H1 (cell line): ENCODE measurements around the gene MAPK8. TPM values are rescaled to one million over a fixed set of nuclear protein-coding genes. Genes with fewer than 3 reads are reported as not detected.

ENCODE experiments used
- CTCF ChIA-PET: fragments of 300-600 bp; sonication (Branson Sonifier 250); formaldehyde crosslinking; loops from one replicate; lab custom pipeline; 2021; ENCODE audit not compliant: partially characterized antibody; lab: Charles Lee
- POLR2A ChIA-PET: fragments of 300-600 bp; sonication (Branson Sonifier 250); formaldehyde crosslinking; loops from one replicate; lab custom pipeline; 2021; ENCODE audit warnings: inconsistent platforms; ENCODE audit not compliant: partially characterized antibody; lab: Charles Lee
- DNase-seq, 2 experiments: peaks; one replicate each; pipeline versions ENCODE4 v3.0.0 to v3.0.0-alpha.2; 2010 to 2022; ENCODE audit warnings: low spot score in 2 of 2, low read depth in 1 of 2, mixed read lengths in 1 of 2
- FAIRE-seq: peaks from 2 replicates; lab custom pipeline; 2011; peaks lifted over from hg19 to GRCh38; lab: Jason Lieb, UNC
- H2AFZ ChIP-seq: 2 replicates; pipeline ENCODE4 v1.8.1; 2012; ENCODE audit warnings: low read length, inconsistent platforms
- H2AK5ac ChIP-seq: 2 replicates; pipeline ENCODE4 v1.6.1; 2013; ENCODE audit warnings: low read depth, low read length
- H2BK120ac ChIP-seq: replicated peaks from 2 replicates; pipeline ENCODE3; 2013; ENCODE audit warnings: low read depth, low read length, inconsistent platforms
- H2BK12ac ChIP-seq: 2 replicates; pipeline ENCODE4 v1.6.1; 2013; ENCODE audit warnings: low read depth, low read length
- H2BK15ac ChIP-seq: 2 replicates; pipeline ENCODE4 v1.6.1; 2013; ENCODE audit warnings: low read length
- H2BK20ac ChIP-seq: 2 replicates; pipeline ENCODE4 v1.6.1; 2013; ENCODE audit warnings: low read length
- H2BK5ac ChIP-seq: 2 replicates; pipeline ENCODE4 v1.6.1; 2013; ENCODE audit warnings: low read depth, low read length
- H3K14ac ChIP-seq: 2 replicates; pipeline ENCODE4 v1.6.1; 2013; ENCODE audit warnings: inconsistent platforms; ENCODE audit not compliant: insufficient read length
- H3K18ac ChIP-seq: 2 replicates; pipeline ENCODE4 v1.6.1; 2013; ENCODE audit warnings: low read length; ENCODE audit errors: extremely low read depth
- H3K23ac ChIP-seq: 2 replicates; pipeline ENCODE4 v1.6.1; 2013; ENCODE audit warnings: inconsistent platforms; ENCODE audit not compliant: insufficient read length
- H3K23me2 ChIP-seq: 2 replicates; pipeline ENCODE4 v1.6.1; 2013; ENCODE audit warnings: low read depth, low read length
- H3K27ac ChIP-seq: 2 replicates; pipeline ENCODE4 v1.6.1; 2011; ENCODE audit warnings: low read depth, low read length, inconsistent platforms
- H3K27me3 ChIP-seq, 4 experiments: replicated peaks in 1 of 4; 1 replicate in 1 of 4; 2 replicates in 3 of 4; pipeline versions ENCODE4 v1.6.1 to v1.8.1; 2011 to 2013; ENCODE audit warnings: low read length in 3 of 4, mild to moderate bottlenecking in 3 of 4, inconsistent platforms in 2 of 4, mixed read lengths in 2 of 4, moderate library complexity in 1 of 4; ENCODE audit not compliant: control insufficient read depth in 3 of 4, insufficient read depth in 3 of 4; ENCODE audit errors: extremely low read depth in 1 of 4
- H3K36me3 ChIP-seq, 4 experiments: 2 replicates each; pipeline versions ENCODE4 v1.6.1 to v1.8.1; 2011 to 2013; ENCODE audit warnings: mild to moderate bottlenecking in 4 of 4, low read length in 3 of 4, moderate library complexity in 2 of 4, control low read depth in 1 of 4, inconsistent platforms in 1 of 4; ENCODE audit not compliant: insufficient read depth in 4 of 4, control insufficient read depth in 2 of 4
- H3K4ac ChIP-seq: replicated peaks from 2 replicates; pipeline ENCODE3; 2013; ENCODE audit warnings: low read length, low read depth, mixed read lengths, inconsistent platforms; ENCODE audit not compliant: insufficient read length
- H3K4me1 ChIP-seq, 4 experiments: replicated peaks in 1 of 4; 1 replicate in 1 of 4; 2 replicates in 3 of 4; pipeline versions ENCODE4 v1.6.1 to v1.8.1; 2011 to 2013; ENCODE audit warnings: low read length in 3 of 4, inconsistent platforms in 2 of 4, mixed read lengths in 1 of 4; ENCODE audit not compliant: insufficient read depth in 4 of 4, control insufficient read depth in 3 of 4
- H3K4me2 ChIP-seq, 2 experiments: 2 replicates each; pipeline versions ENCODE4 v1.6.1 to v1.8.1; 2011 to 2013; ENCODE audit warnings: low read depth in 2 of 2, low read length in 2 of 2, control low read depth in 1 of 2, inconsistent platforms in 1 of 2, mild to moderate bottlenecking in 1 of 2; ENCODE audit not compliant: insufficient read depth in 1 of 2
- H3K4me3 ChIP-seq, 4 experiments: fragments of 200-600, 300-600 bp in 1 of 4; sonication (generic), shearing (Covaris generic), sonication (Bioruptor Twin) in 1 of 4; 2 replicates each; pipeline versions ENCODE4 v1.5.1 to v1.8.1; 2011 to 2016; ENCODE audit warnings: low read length in 4 of 4, low read depth in 3 of 4, control low read depth in 2 of 4, inconsistent platforms in 2 of 4, mild to moderate bottlenecking in 2 of 4, mixed read lengths in 1 of 4, moderate library complexity in 1 of 4; ENCODE audit not compliant: insufficient read depth in 2 of 4; ENCODE audit errors: extremely low read depth in 1 of 4
- H3K56ac ChIP-seq: replicated peaks from 2 replicates; pipeline ENCODE3; 2013; ENCODE audit warnings: low read depth, mild to moderate bottlenecking, mixed read lengths, low read length, inconsistent platforms; ENCODE audit not compliant: insufficient read length
- H3K79me1 ChIP-seq: 2 replicates; pipeline ENCODE4 v1.6.1; 2013; ENCODE audit warnings: low read depth, low read length, control low read depth
- H3K79me2 ChIP-seq, 2 experiments: 2 replicates each; pipeline versions ENCODE4 v1.6.1 to v1.8.1; 2012 to 2013; ENCODE audit warnings: low read length in 2 of 2, mild to moderate bottlenecking in 2 of 2, inconsistent platforms in 1 of 2; ENCODE audit not compliant: insufficient read depth in 2 of 2, control insufficient read depth in 1 of 2
- H3K9ac ChIP-seq, 4 experiments: replicated peaks in 1 of 4; 1 replicate in 1 of 4; 2 replicates in 3 of 4; pipeline versions ENCODE4 v1.6.1 to v1.8.1; 2011 to 2013; ENCODE audit warnings: low read depth in 3 of 4, low read length in 3 of 4, control low read depth in 2 of 4, mild to moderate bottlenecking in 2 of 4, moderate library complexity in 2 of 4, inconsistent platforms in 1 of 4; ENCODE audit errors: extremely low read depth in 1 of 4
- H3K9me3 ChIP-seq, 2 experiments: 2 replicates each; pipeline versions ENCODE4 v1.6.1 to v1.8.1; 2012 to 2013; ENCODE audit warnings: mild to moderate bottlenecking in 2 of 2, moderate library complexity in 2 of 2, control low read depth in 1 of 2, inconsistent platforms in 1 of 2, low read depth in 1 of 2, low read length in 1 of 2, mixed read lengths in 1 of 2; ENCODE audit not compliant: insufficient read depth in 2 of 2
- H4K20me1 ChIP-seq, 2 experiments: replicated peaks in 1 of 2; 2 replicates each; pipeline versions ENCODE3 to v1.8.1; 2011 to 2013; ENCODE audit warnings: inconsistent platforms in 2 of 2, low read length in 2 of 2, mild to moderate bottlenecking in 1 of 2; ENCODE audit not compliant: insufficient read depth in 2 of 2, control insufficient read depth in 1 of 2
- H4K5ac ChIP-seq: 2 replicates; pipeline ENCODE4 v1.6.1; 2013; ENCODE audit warnings: low read length, low read depth, mixed read lengths, inconsistent platforms; ENCODE audit not compliant: insufficient read length
- H4K8ac ChIP-seq: 2 replicates; pipeline ENCODE4 v1.8.0; 2013; ENCODE audit warnings: mild to moderate bottlenecking, moderate library complexity, low read length, inconsistent platforms; ENCODE audit not compliant: insufficient read depth; ENCODE audit errors: extremely low read depth
- H4K91ac ChIP-seq: replicated peaks from 2 replicates; pipeline ENCODE3; 2013; ENCODE audit warnings: low read length, mixed read lengths, inconsistent platforms; ENCODE audit not compliant: insufficient read length
- CHD1 ChIP-seq: IDR thresholded peaks from 2 replicates; pipeline ENCODE4 v1.6.1; 2012; ENCODE audit warnings: low read depth, low read length, improper control_type of control experiment
- CHD2 ChIP-seq: IDR thresholded peaks from 2 replicates; pipeline ENCODE4 v1.6.1; 2012; ENCODE audit warnings: low read length, improper control_type of control experiment
- CREB1 ChIP-seq: IDR thresholded peaks from 2 replicates; pipeline ENCODE4 v1.6.1; 2012; ENCODE audit warnings: inconsistent platforms
- HDAC6 ChIP-seq: IDR thresholded peaks from one replicate; pipeline ENCODE4 v1.7.1; 2012; ENCODE audit warnings: low read depth, mild to moderate bottlenecking, inconsistent platforms, low read length, moderate library complexity
- JUND ChIP-seq: IDR thresholded peaks from 2 replicates; pipeline ENCODE4 v1.6.1; 2011; ENCODE audit warnings: mild to moderate bottlenecking, improper control_type of control experiment, low read length
- NRF1 ChIP-seq: IDR thresholded peaks from 2 replicates; pipeline ENCODE4 v1.6.1; 2011; ENCODE audit warnings: mild to moderate bottlenecking, low read depth, low read length, improper control_type of control experiment
- POU5F1 ChIP-seq: IDR thresholded peaks from 2 replicates; pipeline ENCODE4 v1.6.1; 2011; ENCODE audit warnings: low read depth, mild to moderate bottlenecking, low read length, moderate library complexity
- RFX5 ChIP-seq: IDR thresholded peaks from 2 replicates; pipeline ENCODE4 v1.6.1; 2011; ENCODE audit warnings: low read depth, low read length, improper control_type of control experiment, borderline replicate concordance
- SIRT6 ChIP-seq: IDR thresholded peaks from one replicate; pipeline ENCODE4 v1.7.1; 2012; ENCODE audit warnings: low read length, inconsistent platforms
- SIX5 ChIP-seq: IDR thresholded peaks from 2 replicates; pipeline ENCODE4 v1.6.1; 2011; ENCODE audit warnings: mild to moderate bottlenecking, low read depth, low read length
- SP1 ChIP-seq: IDR thresholded peaks from 2 replicates; pipeline ENCODE4 v1.6.1; 2011; ENCODE audit warnings: low read depth, low read length
- TAF7 ChIP-seq: optimal IDR thresholded peaks from 2 replicates; pipeline ENCODE3; 2011; ENCODE audit warnings: low read depth, mild to moderate bottlenecking, inconsistent platforms, low read length, moderate library complexity, borderline replicate concordance
- TEAD4 ChIP-seq: IDR thresholded peaks from 2 replicates; pipeline ENCODE4 v1.6.1; 2012; ENCODE audit warnings: low read depth, low read length, inconsistent platforms, mixed read lengths
- whole genome bisulfite sequencing, 2 experiments: shearing (Covaris generic) in 1 of 2; methylation state at CpG; one replicate each; pipeline versions ENCODE4 v1.1.6 to v1.1.7; 2013 to 2015; ENCODE audit warnings: low lambda C conversion rate in 2 of 2, mixed read lengths in 2 of 2, inconsistent platforms in 1 of 2, low coverage in 1 of 2, missing lambda C conversion rate in 1 of 2; ENCODE audit not compliant: insufficient replicate concordance in 2 of 2, insufficient coverage in 1 of 2, insufficient read length in 1 of 2; ENCODE audit errors: extremely low coverage in 1 of 2, missing lambda C conversion rate in 1 of 2; 5-methylcytosine and 5-hydroxymethylcytosine counted together
- polyA plus RNA-seq, 7 experiments: library from polyadenylated mRNA; depleted of rRNA in 3 of 7; stranded (reverse) in 5 of 7; unstranded in 2 of 7; fragments of >200 nt in 5 of 7; fragments of 200-250 nt in 2 of 7; gene quantifications; 1 replicate in 5 of 7; 2 replicates in 1 of 7; 4 replicates in 1 of 7; pipeline versions ENCODE4 v1.2.1 to v1.2.3, GENCODE V29; 2011 to 2013; ENCODE audit warnings: missing spikeins in 2 of 7, mixed read lengths in 2 of 7
- total RNA-seq: library from RNA; stranded (reverse); fragmentation: NEBNext Ultra II Directional; extraction: Animal tissue kit (Norgen Biotek cat#: 25700); gene quantifications from 2 replicates; pipeline ENCODE4 v1.2.1, GENCODE V29; 2021
- TF ChIP-seq, protein P1 (sequence below), 3 experiments: IDR thresholded peaks; 1 replicate in 2 of 3; 2 replicates in 1 of 3; pipeline versions ENCODE4 v1.5.1 to v1.6.1; 2011; ENCODE audit warnings: low read length in 3 of 3, mild to moderate bottlenecking in 3 of 3, inconsistent platforms in 2 of 3, low read depth in 1 of 3, moderate library complexity in 1 of 3; ENCODE audit not compliant: insufficient read depth in 1 of 3; ENCODE audit errors: control extremely low read depth in 1 of 3

The MAPK8 gene
- total and polyA plus RNA-seq, 2 of the 8 experiments (the other 6 are each of a cell fraction or from before 2014, with no cell fraction given), result 23.3 to 71.3 TPM

DNA sequence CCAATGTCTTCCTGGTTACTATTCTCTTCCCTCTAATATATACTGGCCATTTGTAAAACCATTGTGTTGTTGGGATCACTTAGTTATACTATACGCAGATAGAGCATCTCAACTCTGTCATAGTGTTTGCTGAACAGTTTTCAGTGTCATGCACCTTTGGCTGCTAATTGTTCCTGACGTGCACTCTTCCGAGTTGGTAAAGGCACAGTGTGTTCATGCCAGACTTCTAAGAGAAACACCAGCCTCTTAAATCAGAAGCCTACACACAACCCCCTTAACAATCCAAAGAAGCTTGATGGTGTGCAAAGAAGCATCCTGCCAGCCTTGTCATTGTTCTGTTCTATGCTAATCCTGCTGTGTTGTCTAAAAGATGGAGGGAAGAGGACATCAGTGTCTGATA, 131.1 kb downstream of the MAPK8 start:
- no peak for DNase-seq
- Histone ChIP-seq H3K14ac (no peak overlapping the region), H2BK120ac (no peak overlapping the region), H2AFZ (no peak overlapping the region), H2BK5ac (no peak overlapping the region), H3K4ac (no peak overlapping the region), H3K23ac (no peak overlapping the region), H4K91ac (no peak overlapping the region), H4K20me1 (peaks cover 0 to 2% of the 10 kb centered on the region in 2 experiments), H3K79me1 (no peaks in the 10 kb centered on the region), H4K5ac (no peak overlapping the region), H3K9me3 (no peaks in the 10 kb centered on the region; a peak in 1 of 4 replicates), H3K4me2 (no peak overlapping the region), H2BK20ac (no peak overlapping the region), H3K9ac (no peak overlapping the region), H3K36me3 (peaks cover 0 to 4% (median 2%) of the 10 kb centered on the region in 4 experiments; a peak in 3 of 8 replicates), H3K27me3 (no peaks in the 10 kb centered on the region), H3K23me2 (no peaks in the 10 kb centered on the region), H2BK12ac (no peak overlapping the region), H3K4me3 (no peak overlapping the region), H3K56ac (no peak overlapping the region), H3K27ac (no peak overlapping the region), H3K4me1 (no peaks in the 10 kb centered on the region), H3K79me2 (no peaks in the 10 kb centered on the region), H2AK5ac (no peak overlapping the region), H2BK15ac (no peak overlapping the region), H4K8ac (no peak overlapping the region), H3K18ac (no peak overlapping the region)
- CTCF ChIA-PET, result interaction anchor here (0.9 to 1.3 kb wide), 2 partner anchors 11 to 22 kb away, joined by 3 read pairs; no protein-coding TSS in a partner anchor
- no peak for FAIRE-seq
- 86% methylated on average over 3 of the region's 3 CpGs; no CpG with 5 or more reads in 1 of the 2 experiments for WGBS, 2 experiments
- POLR2A ChIA-PET, result no interaction called here
- no peak for TF ChIP-seq SIX5
- TF ChIP-seq CHD2, result no peak
- TF ChIP-seq, protein P1, sequence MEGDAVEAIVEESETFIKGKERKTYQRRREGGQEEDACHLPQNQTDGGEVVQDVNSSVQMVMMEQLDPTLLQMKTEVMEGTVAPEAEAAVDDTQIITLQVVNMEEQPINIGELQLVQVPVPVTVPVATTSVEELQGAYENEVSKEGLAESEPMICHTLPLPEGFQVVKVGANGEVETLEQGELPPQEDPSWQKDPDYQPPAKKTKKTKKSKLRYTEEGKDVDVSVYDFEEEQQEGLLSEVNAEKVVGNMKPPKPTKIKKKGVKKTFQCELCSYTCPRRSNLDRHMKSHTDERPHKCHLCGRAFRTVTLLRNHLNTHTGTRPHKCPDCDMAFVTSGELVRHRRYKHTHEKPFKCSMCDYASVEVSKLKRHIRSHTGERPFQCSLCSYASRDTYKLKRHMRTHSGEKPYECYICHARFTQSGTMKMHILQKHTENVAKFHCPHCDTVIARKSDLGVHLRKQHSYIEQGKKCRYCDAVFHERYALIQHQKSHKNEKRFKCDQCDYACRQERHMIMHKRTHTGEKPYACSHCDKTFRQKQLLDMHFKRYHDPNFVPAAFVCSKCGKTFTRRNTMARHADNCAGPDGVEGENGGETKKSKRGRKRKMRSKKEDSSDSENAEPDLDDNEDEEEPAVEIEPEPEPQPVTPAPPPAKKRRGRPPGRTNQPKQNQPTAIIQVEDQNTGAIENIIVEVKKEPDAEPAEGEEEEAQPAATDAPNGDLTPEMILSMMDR (IDR thresholded peaks at IDR 0.05; ENCODE audit: control extremely low read depth in 1 of 3, insufficient read depth in 1 of 3, low read depth in 1 of 3, low read length in 3 of 3), result no peak
- no peak for TF ChIP-seq CHD1
- TF ChIP-seq JUND, result no peak
- no peak for TF ChIP-seq SIRT6
- TF ChIP-seq CREB1, result no peak
- TF ChIP-seq HDAC6, result no peak
- no peak for TF ChIP-seq NRF1
- no peak for TF ChIP-seq TEAD4
- no peak for TF ChIP-seq SP1
- no peak for TF ChIP-seq RFX5
- no peak for TF ChIP-seq POU5F1
- no peak for TF ChIP-seq TAF7
